B cell (primary cell): ENCODE measurements around the gene GGACT. TPM values are rescaled to one million over a fixed set of nuclear protein-coding genes. Genes with fewer than 3 reads are reported as not detected.

Experiments used
- ATAC-seq: fragments of 200-7000 bp; cut with Tn5 transposase; one replicate; pipeline ENCODE4 v1.10.0; 2021; ENCODE audit warnings: low read depth, mild to moderate bottlenecking, moderate number of reproducible peaks, moderate library complexity
- CTCF ChIA-PET: fragments of 350-600 bp; sonication (Branson Sonifier 250); formaldehyde crosslinking; loops from one replicate; lab custom pipeline; 2021; ENCODE audit warnings: antibody characterized with exemption, inconsistent platforms; lab: Charles Lee
- POLR2A ChIA-PET: fragments of 350-600 bp; sonication (Branson Sonifier 250); formaldehyde crosslinking; loops from one replicate; lab custom pipeline; 2021; ENCODE audit warnings: antibody characterized with exemption; lab: Charles Lee
- DNase-seq: peaks from one replicate; pipeline ENCODE4 v3.0.0; 2013
- H2AFZ ChIP-seq: 2 replicates; pipeline ENCODE4 v1.6.1; 2012; ENCODE audit warnings: mild to moderate bottlenecking, low read depth, low read length; ENCODE audit not compliant: insufficient read depth, poor library complexity, severe bottlenecking
- H3K27ac ChIP-seq, 2 donors: 1 replicate in 1 of 2; 2 replicates in 1 of 2; pipeline ENCODE4 v1.5.1; 2012 to 2013; ENCODE audit warnings: low read length in 2 of 2, mild to moderate bottlenecking in 2 of 2, moderate library complexity in 1 of 2
- H3K27me3 ChIP-seq, 4 experiments: fragments of 200-600 bp in 1 of 4; sonication (generic) in 1 of 4; replicated peaks in 1 of 4; 1 replicate in 2 of 4; 2 replicates in 2 of 4; pipeline versions ENCODE4 v1.6.1 to v1.7.0; 2013 to 2016; ENCODE audit warnings: low read length in 3 of 4, mild to moderate bottlenecking in 2 of 4, mixed read lengths in 1 of 4, moderate library complexity in 1 of 4; ENCODE audit not compliant: insufficient read depth in 4 of 4, control insufficient read depth in 3 of 4; ENCODE audit errors: control extremely low read depth in 1 of 4
- H3K36me3 ChIP-seq, 2 experiments: replicated peaks in 1 of 2; 1 replicate in 1 of 2; 2 replicates in 1 of 2; pipeline versions ENCODE4 v1.6.1 to v1.7.1; 2013; ENCODE audit warnings: low read length in 1 of 2; ENCODE audit not compliant: insufficient read depth in 2 of 2, control insufficient read depth in 1 of 2; ENCODE audit errors: control extremely low read depth in 1 of 2, extremely low read depth in 1 of 2
- H3K4me1 ChIP-seq, 2 donors: fragments of 200-600 bp in 1 of 2; sonication (generic) in 1 of 2; 1 replicate in 1 of 2; 2 replicates in 1 of 2; pipeline versions ENCODE4 v1.5.1 to v1.6.1; 2013 to 2017; ENCODE audit warnings: low read length in 2 of 2; ENCODE audit not compliant: control insufficient read depth in 2 of 2, insufficient read depth in 2 of 2
- H3K4me2 ChIP-seq: replicated peaks from 2 replicates; pipeline ENCODE3; 2012; ENCODE audit warnings: mild to moderate bottlenecking, low read depth, low read length; ENCODE audit not compliant: poor library complexity, severe bottlenecking
- H3K4me3 ChIP-seq, 5 experiments: fragments of 200-600 bp in 1 of 5; sonication (generic) in 1 of 5; 1 replicate in 3 of 5; 2 replicates in 2 of 5; pipeline versions ENCODE4 v1.5.1 to v1.7.0; 2011 to 2016; ENCODE audit warnings: low read length in 4 of 5, mild to moderate bottlenecking in 4 of 5, low read depth in 2 of 5, control low read depth in 1 of 5, moderate library complexity in 1 of 5; ENCODE audit not compliant: insufficient read depth in 1 of 5; ENCODE audit errors: control extremely low read depth in 1 of 5, extremely low read depth in 1 of 5
- H3K79me2 ChIP-seq: fragments of 200-600 bp; sonication (generic); one replicate; pipeline ENCODE4 v1.6.0; 2016; ENCODE audit warnings: low read length; ENCODE audit not compliant: control insufficient read depth, insufficient read depth
- H3K9ac ChIP-seq: fragments of 200-600 bp; sonication (generic); 2 replicates; pipeline ENCODE4 v1.6.1; 2017; ENCODE audit warnings: mild to moderate bottlenecking, low read length, moderate library complexity
- H3K9me3 ChIP-seq, 3 donors: one replicate each; pipeline versions ENCODE4 v1.6.1 to v1.7.1; 2013; ENCODE audit warnings: low read length in 2 of 3; ENCODE audit not compliant: control insufficient read depth in 2 of 3, insufficient read depth in 1 of 3; ENCODE audit errors: control extremely low read depth in 1 of 3
- H4K20me1 ChIP-seq: 2 replicates; pipeline ENCODE4 v1.6.0; 2012; ENCODE audit warnings: mild to moderate bottlenecking, low read length; ENCODE audit not compliant: insufficient read depth, control insufficient read depth, poor library complexity, severe bottlenecking
- H3K27ac Mint-ChIP-seq: one replicate; pipeline ENCODE4 v1.8.0; 2021; ENCODE audit warnings: mixed read lengths
- H3K27me3 Mint-ChIP-seq: one replicate; pipeline ENCODE4 v1.8.0; 2021; ENCODE audit warnings: mixed read lengths
- H3K4me1 Mint-ChIP-seq: one replicate; pipeline ENCODE4 v1.8.0; 2021; ENCODE audit warnings: mixed read lengths
- H3K4me3 Mint-ChIP-seq: one replicate; pipeline ENCODE4 v1.8.0; 2021; ENCODE audit warnings: mixed read lengths
- H3K9me3 Mint-ChIP-seq: one replicate; pipeline ENCODE4 v1.8.0; 2022; ENCODE audit warnings: mixed read lengths; ENCODE audit not compliant: insufficient read depth
- CTCF ChIP-seq: fragments of 200-600 bp; IDR thresholded peaks from one replicate; pipeline ENCODE4 v1.8.0; 2022; ENCODE audit warnings: antibody characterized with exemption, mild to moderate bottlenecking
- EZH2 ChIP-seq: IDR thresholded peaks from 2 replicates; pipeline ENCODE4 v1.6.1; 2012; ENCODE audit warnings: borderline replicate concordance, low read depth, mild to moderate bottlenecking, moderate library complexity, low read length; ENCODE audit not compliant: insufficient read depth, poor library complexity, severe bottlenecking
- WGBS: methylation state at CpG from one replicate; pipeline ENCODE4 v1.1.5; 2013; ENCODE audit warnings: missing lambda C conversion rate; ENCODE audit not compliant: insufficient coverage; 5-methylcytosine and 5-hydroxymethylcytosine counted together
- intact Hi-C: fragments of 100-400 bp; cut with micrococcal nuclease; formaldehyde crosslinking; loops from one replicate; pipeline ENCODE4 v1.10.0; 2022
- polyA plus RNA-seq: library from polyadenylated mRNA; depleted of rRNA; stranded (reverse); fragments of >200 nt; gene quantifications from 2 replicates; pipeline ENCODE4 v1.2.3, GENCODE V29; 2012
- total RNA-seq, 2 donors: library from RNA; stranded (reverse); fragments of 120-200 nt in 1 of 2; gene quantifications; 1 replicate in 1 of 2; 2 replicates in 1 of 2; pipeline versions ENCODE4 v1.2.3 to v1.2.4, GENCODE V29; 2013 to 2022

The GGACT gene
- total and polyA plus RNA-seq, 2 donors (not counting 1 experiment from before 2014, with no cell fraction given): 3.2 to 3.5 TPM

DNA sequence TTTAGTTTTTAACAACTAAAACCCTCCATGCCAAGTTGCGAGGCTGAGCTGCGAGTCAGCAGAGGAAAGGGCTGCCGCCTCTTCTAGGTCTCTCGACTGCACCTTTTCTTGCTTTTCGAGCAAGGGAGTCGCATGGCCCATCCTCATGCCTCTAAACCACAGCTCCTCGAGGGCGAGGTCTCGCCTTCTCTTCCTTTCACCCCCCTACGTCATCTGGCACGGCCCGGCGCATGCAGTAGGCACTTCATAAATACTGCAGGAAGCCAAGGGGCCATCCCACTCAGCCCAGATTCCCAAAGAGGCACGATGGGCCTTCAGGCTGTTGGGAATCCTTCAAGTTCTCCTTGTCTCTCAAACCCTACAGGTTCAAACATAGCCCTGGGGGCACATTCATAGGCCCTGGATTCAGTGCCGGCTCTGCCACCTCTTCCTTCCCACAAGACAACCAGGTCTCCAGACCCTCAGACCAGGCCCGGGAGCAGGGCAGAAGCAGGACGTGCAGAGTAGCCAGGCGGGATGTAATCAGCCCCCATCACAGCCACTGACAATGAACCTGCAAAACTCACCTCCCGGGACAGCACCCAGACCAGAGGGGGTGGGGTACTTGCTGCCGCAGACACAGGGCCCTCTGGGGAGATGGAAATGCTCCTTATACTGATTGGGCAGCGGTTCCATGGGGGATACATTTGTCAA is 41.7 kb downstream of the GGACT start:
- H3K36me3 ChIP-seq: no peaks in the 10 kb centered on the region
- WGBS: 94% methylated on average over 18 of the region's 21 CpGs
- no peaks in the 10 kb centered on the region for H4K20me1 ChIP-seq
- Mint-ChIP-seq H3K27ac (no peak overlapping the region), H3K4me3 (no peak overlapping the region), H3K27me3 (no peaks in the 10 kb centered on the region), H3K4me1 (peaks cover 7% of the 10 kb centered on the region), H3K9me3 (no peaks in the 10 kb centered on the region)
- no peak overlapping the region for H3K27ac ChIP-seq
- ChIA-PET CTCF (no interaction called here), POLR2A (no interaction called here)
- no peak overlapping the region for H3K9ac ChIP-seq
- intact Hi-C loops: no loop called here
- no peak overlapping the region for H3K4me2 ChIP-seq
- no peak overlapping the region for H3K4me3 ChIP-seq
- DNase-seq: no peak
- no peak overlapping the region for H2AFZ ChIP-seq
- H3K9me3 ChIP-seq: no peaks in the 10 kb centered on the region
- ATAC-seq: no peak
- H3K27me3 ChIP-seq: no peaks in the 10 kb centered on the region
- TF ChIP-seq CTCF (no peak), EZH2 (no peak)
- no peaks in the 10 kb centered on the region for H3K79me2 ChIP-seq
- H3K4me1 ChIP-seq: peaks cover 3 to 6% of the 10 kb centered on the region in 2 donors

- H3K27ac Mint-ChIP-seq: no peak overlapping the region
- no peak overlapping the region for H3K9ac ChIP-seq
- DNase-seq: no peak
- H3K79me2 ChIP-seq: no peaks in the 10 kb centered on the region
- no peak overlapping the region for H2AFZ ChIP-seq
- intact Hi-C loops: no loop called here
- H3K9me3 ChIP-seq: no peaks in the 10 kb centered on the region
- H3K4me3 Mint-ChIP-seq: no peak overlapping the region
- no peak for ATAC-seq
- no peak overlapping the region for H3K4me2 ChIP-seq
- H3K4me1 Mint-ChIP-seq: peaks cover 7% of the 10 kb centered on the region
- CTCF ChIA-PET: no interaction called here
- H3K27me3 Mint-ChIP-seq: no peaks in the 10 kb centered on the region
- no peaks in the 10 kb centered on the region for H3K36me3 ChIP-seq
- H3K9me3 Mint-ChIP-seq: no peaks in the 10 kb centered on the region
- POLR2A ChIA-PET: no interaction called here
- peaks cover 3 to 6% of the 10 kb centered on the region in 2 donors for H3K4me1 ChIP-seq
- TF ChIP-seq CTCF (no peak), EZH2 (no peak)
- WGBS: 100% methylated on average over 1 of the region's 4 CpGs
- H3K4me3 ChIP-seq: no peak overlapping the region
- no peaks in the 10 kb centered on the region for H4K20me1 ChIP-seq
- no peak overlapping the region for H3K27ac ChIP-seq
- H3K27me3 ChIP-seq: no peaks in the 10 kb centered on the region
These were observed 42.9 kb downstream of the GGACT start for GRCh38 chr13:100545684-100546061.
